ENCODE data around the gene PRKCH. TPM values are rescaled to one million over a fixed set of nuclear protein-coding genes. Genes with fewer than 3 reads are reported as not detected.

Gene PRKCH
- total and polyA plus RNA-seq, 12 donors, result 8.3 to 25.1 (median 17.7) TPM

DNA sequence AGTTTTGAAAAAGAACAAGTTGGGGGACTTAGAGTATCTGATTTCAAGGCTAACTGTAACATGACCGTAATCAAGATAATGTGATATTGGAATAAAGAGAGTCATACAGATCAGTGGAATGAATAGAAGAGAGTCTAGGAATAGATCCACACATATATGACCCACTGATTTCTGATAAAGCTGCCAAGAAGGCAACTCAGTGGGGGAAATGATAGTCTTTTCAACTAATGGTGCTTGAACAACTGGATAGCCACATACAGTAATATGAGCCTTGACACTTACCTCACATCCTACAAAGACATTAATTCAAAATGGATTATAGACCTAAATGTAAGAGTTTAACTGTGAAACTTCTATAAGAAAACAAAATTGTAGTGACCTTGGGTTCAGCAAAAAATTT lies 3.8 kb downstream of the PRKCH start:
- 91 to 98% methylated on average over 1 of the region's 1 CpG for WGBS, 2 donors
- H3K4me3 ChIP-seq, result peak overlapping the region in 3 of 10 donors; percentile 1 to 90 (median 78)
- ATAC-seq, result no peak
- no peak for DNase-seq
- H3K9me3 ChIP-seq, result peaks cover 0 to 12% (median 0%) of the 10 kb centered on the region in 11 donors
- intact Hi-C loops (cut with DNase I), result loop anchor here in 1 of 10 donors (10.0 kb wide), 1 partner anchor 110 kb away; no protein-coding TSS in a partner anchor
- peaks cover 0 to 28% (median 16%) of the 10 kb centered on the region in 7 donors for H3K27me3 ChIP-seq
- H3K36me3 ChIP-seq, result no peaks in the 10 kb centered on the region
- TF ChIP-seq, protein P1, sequence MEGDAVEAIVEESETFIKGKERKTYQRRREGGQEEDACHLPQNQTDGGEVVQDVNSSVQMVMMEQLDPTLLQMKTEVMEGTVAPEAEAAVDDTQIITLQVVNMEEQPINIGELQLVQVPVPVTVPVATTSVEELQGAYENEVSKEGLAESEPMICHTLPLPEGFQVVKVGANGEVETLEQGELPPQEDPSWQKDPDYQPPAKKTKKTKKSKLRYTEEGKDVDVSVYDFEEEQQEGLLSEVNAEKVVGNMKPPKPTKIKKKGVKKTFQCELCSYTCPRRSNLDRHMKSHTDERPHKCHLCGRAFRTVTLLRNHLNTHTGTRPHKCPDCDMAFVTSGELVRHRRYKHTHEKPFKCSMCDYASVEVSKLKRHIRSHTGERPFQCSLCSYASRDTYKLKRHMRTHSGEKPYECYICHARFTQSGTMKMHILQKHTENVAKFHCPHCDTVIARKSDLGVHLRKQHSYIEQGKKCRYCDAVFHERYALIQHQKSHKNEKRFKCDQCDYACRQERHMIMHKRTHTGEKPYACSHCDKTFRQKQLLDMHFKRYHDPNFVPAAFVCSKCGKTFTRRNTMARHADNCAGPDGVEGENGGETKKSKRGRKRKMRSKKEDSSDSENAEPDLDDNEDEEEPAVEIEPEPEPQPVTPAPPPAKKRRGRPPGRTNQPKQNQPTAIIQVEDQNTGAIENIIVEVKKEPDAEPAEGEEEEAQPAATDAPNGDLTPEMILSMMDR (IDR thresholded peaks at IDR 0.05), result no peak
- peaks cover 0 to 61% (median 36%) of the 10 kb centered on the region in 9 donors for H3K4me1 ChIP-seq
- H3K27ac ChIP-seq, result peak overlapping the region in 8 of 10 donors; percentile 27 to 95 (median 91)

DNA sequence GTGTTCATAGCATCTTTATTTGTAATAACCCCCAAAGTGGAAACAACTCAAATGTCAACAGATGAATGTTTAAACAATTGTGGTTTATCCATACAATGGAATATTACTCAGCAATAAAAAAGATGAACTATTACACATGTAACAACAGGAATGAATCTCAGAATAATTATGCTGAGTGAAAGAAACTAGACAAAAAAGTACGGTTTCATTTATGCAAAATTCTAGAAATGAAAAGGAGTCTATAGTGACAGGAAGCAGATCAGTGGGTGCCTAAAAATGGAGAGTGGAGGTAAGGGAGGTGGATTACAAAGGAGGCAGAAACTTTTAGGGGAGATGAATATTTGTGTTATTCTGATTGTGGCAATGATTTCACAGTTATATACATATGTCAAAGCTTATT lies 4.8 kb downstream of the PRKCH start:
- H3K27ac ChIP-seq, result peak overlapping the region; percentile 18 to 94 (median 84)
- peak overlapping the region in 2 of 10 donors; percentile 11 to 21 for H3K4me3 ChIP-seq
- DNase-seq, result no peak
- H3K9me3 ChIP-seq, result peaks cover 0 to 12% (median 0%) of the 10 kb centered on the region in 11 donors
- ATAC-seq, result no peak
- peaks cover 0 to 21% (median 14%) of the 10 kb centered on the region in 7 donors for H3K27me3 ChIP-seq
- TF ChIP-seq, protein P1 (IDR thresholded peaks at IDR 0.05), result no peak
- intact Hi-C loops (cut with DNase I), result loop anchor here in 2 of 10 donors (2.0 to 10.0 kb wide), 2 partner anchors 93 to 109 kb away; no protein-coding TSS in a partner anchor
- 82 to 93% methylated on average over 1 of the region's 1 CpG for WGBS, 2 donors
- H3K36me3 ChIP-seq, result no peaks in the 10 kb centered on the region
- H3K4me1 ChIP-seq, result peaks cover 0 to 59% (median 38%) of the 10 kb centered on the region in 9 donors

DNA sequence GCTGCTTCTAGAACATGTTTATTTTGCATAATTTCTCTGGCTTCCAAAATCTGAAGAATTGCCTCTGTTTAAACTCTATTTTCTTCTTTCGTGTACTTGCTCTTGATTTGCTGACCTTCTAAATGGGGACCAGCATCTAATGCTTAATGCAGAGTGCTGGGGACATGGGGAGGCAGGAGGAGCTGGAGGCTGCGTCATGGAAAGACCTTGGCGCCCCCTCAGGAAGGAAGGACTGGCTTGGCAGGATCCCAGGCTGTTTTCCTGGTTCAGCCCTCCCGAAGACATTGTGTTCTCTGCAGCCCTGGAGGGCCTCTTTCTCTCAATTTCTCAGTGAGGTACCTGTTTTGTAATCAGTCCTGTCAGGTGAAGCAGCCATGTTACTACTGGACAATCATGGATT lies 5.5 kb downstream of the PRKCH start:
- intact Hi-C loops (cut with DNase I), result loop anchor here in 2 of 10 donors (2.0 to 10.0 kb wide), 2 partner anchors 92 to 108 kb away; no protein-coding TSS in a partner anchor
- peak; percentile 76 to 90 for DNase-seq

DNA sequence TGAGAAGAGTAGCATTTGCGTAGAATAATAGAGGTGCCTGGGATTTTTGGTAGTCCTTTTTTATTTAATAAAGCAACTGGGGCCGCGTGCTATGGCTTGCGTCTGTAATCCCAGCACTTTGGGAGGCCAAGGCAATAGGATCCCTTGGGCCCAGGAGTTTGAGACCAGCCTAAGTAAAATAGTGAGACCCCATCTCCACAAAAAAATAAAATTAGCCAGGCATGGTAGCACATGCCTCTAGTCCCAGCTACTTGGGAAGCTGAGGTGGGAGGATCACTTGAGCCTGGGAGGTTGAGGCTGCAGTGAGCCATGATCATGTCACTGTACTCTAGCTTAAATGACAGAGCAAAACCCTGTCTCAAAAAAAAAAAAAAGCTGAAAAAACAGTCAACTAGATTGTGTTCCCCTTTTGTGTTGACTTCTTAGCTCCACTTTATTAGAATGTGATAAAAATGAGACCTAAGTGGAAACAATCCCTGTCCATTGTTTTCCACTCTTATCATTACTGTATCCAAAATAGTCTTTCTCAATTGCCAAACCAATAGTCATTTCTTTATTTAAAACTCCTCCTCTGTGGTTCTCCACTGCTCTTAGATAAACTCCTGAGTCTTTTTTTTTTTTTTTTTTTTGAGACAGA lies 7.4 kb downstream of the PRKCH start:
- peak in 5 of 8 donors; percentile 14 to 40 (median 24) for ATAC-seq
- 96 to 99% methylated on average over 4 of the region's 4 CpGs for WGBS, 2 donors
- intact Hi-C loops (cut with DNase I), result loop anchor here in 1 of 10 donors (10.0 kb wide), 1 partner anchor 106 kb away; no protein-coding TSS in a partner anchor
- peaks cover 0 to 76% (median 36%) of the 10 kb centered on the region in 9 donors for H3K4me1 ChIP-seq
- TF ChIP-seq, protein P1 (IDR thresholded peaks at IDR 0.05), result no peak
- peak overlapping the region in 9 of 10 donors; percentile 27 to 92 (median 65) for H3K27ac ChIP-seq
- no peaks in the 10 kb centered on the region for H3K36me3 ChIP-seq
- H3K4me3 ChIP-seq, result peak overlapping the region in 1 of 10 donors; percentile 17
- no peaks in the 10 kb centered on the region for H3K27me3 ChIP-seq
- peaks cover 0 to 12% (median 0%) of the 10 kb centered on the region in 11 donors for H3K9me3 ChIP-seq
- no peak for DNase-seq

More for the DNA sequence above, 5.5 kb downstream of the PRKCH start:
- WGBS, 2 donors, result 20 to 21% methylated on average over 4 of the region's 4 CpGs
- Histone ChIP-seq H3K36me3 (no peaks in the 10 kb centered on the region), H3K4me3 (peak overlapping the region in 6 of 10 donors; percentile 6 to 30 (median 14)), H3K27me3 (peaks cover 0 to 15% (median 7%) of the 10 kb centered on the region in 7 donors), H3K9me3 (peaks cover 0 to 12% (median 0%) of the 10 kb centered on the region in 11 donors), H3K27ac (peak overlapping the region; percentile 62 to 94 (median 87)), H3K4me1 (peaks cover 0 to 64% (median 34%) of the 10 kb centered on the region in 9 donors)
- TF ChIP-seq, protein P1 (IDR thresholded peaks at IDR 0.05), result peak in 1 of 9 donors; percentile 16
- ATAC-seq, result peak; percentile 71 to 91 (median 84)

All from heart right ventricle (tissue), 16 donors.